ENCODE measurements around the gene FGD3. TPM values are rescaled to one million over a fixed set of nuclear protein-coding genes. Genes with fewer than 3 reads are reported as not detected.

Gene FGD3
- total RNA-seq, 1 experiment from 2014 or later = 1.8 TPM

GRCh38 chr9:93020151-93020550 is 72.8 kb downstream of the FGD3 start:
- Mint-ChIP-seq H3K27ac (no peak overlapping the region), H3K36me3 (ENCODE audit: insufficient read depth in 1 of 3, low read depth in 3 of 3) (peaks cover 0 to 4% (median 0%) of the 10 kb centered on the region in 3 experiments; a peak in 2 of 7 replicates), H3K27me3 (ENCODE audit: low read depth) (no peaks in the 10 kb centered on the region), H3K9me3 (no peaks in the 10 kb centered on the region), H3K4me1 (peaks cover 9 to 12% of the 10 kb centered on the region in 2 experiments), H3K4me3 (no peak overlapping the region)
- no peak overlapping the region for H2BK15ac ChIP-seq (ENCODE audit: low read depth, low read length)
- H2BK5ac ChIP-seq (ENCODE audit: insufficient read length, low read length) = no peak overlapping the region
- no peak overlapping the region for H3K18ac ChIP-seq (ENCODE audit: insufficient read length, low read depth, low read length)
- H3K23ac ChIP-seq (ENCODE audit: insufficient read length, low read depth, low read length) = no peak overlapping the region
- no peak overlapping the region for H4K91ac ChIP-seq (ENCODE audit: insufficient read length, low read depth, low read length)
- H4K20me1 ChIP-seq (ENCODE audit: control insufficient read depth, insufficient read depth, insufficient read length) = no peaks in the 10 kb centered on the region
- no peak overlapping the region for H2BK12ac ChIP-seq (ENCODE audit: insufficient read length, low read depth, low read length)
- no peak for TF ChIP-seq CTCF (conservative IDR thresholded peaks at IDR 0.05)
- H3K4ac ChIP-seq (ENCODE audit: low read depth, low read length) = no peak overlapping the region
- no peak overlapping the region for H3K56ac ChIP-seq (ENCODE audit: insufficient read length, low read depth, low read length)
- DNase-seq = no peak
- H3K79me1 ChIP-seq (ENCODE audit: insufficient read depth, low read depth, low read length, poor library complexity, severe bottlenecking) = no peaks in the 10 kb centered on the region
- H3K4me2 ChIP-seq (ENCODE audit: insufficient read depth, insufficient read length, low read length) = no peak overlapping the region
- H3T11ph ChIP-seq (ENCODE audit: low read length) = no peak overlapping the region
- no peaks in the 10 kb centered on the region for H3K23me2 ChIP-seq (ENCODE audit: insufficient read length, low read depth, low read length, poor library complexity, severe bottlenecking)
- WGBS (ENCODE audit: extremely low coverage, insufficient read length, low lambda C conversion rate) = no CpG with 5 or more reads among the region's 11 CpGs
- no peaks in the 10 kb centered on the region for H3K79me2 ChIP-seq (ENCODE audit: insufficient read depth, low read length)
- no peak overlapping the region for H3K9ac ChIP-seq (ENCODE audit: extremely low read depth, insufficient read length, low read length)
- H4K5ac ChIP-seq (ENCODE audit: insufficient read length, low read depth, low read length) = no peak overlapping the region
- no peak overlapping the region for H2BK120ac ChIP-seq (ENCODE audit: low read depth, low read length, poor library complexity, severe bottlenecking)
- H2AFZ ChIP-seq (ENCODE audit: low read length) = no peak overlapping the region
- no peak overlapping the region for H2BK20ac ChIP-seq (ENCODE audit: low read depth, low read length, poor library complexity, severe bottlenecking)
- H2AK5ac ChIP-seq (ENCODE audit: insufficient read length, low read length) = no peak overlapping the region
- no peaks in the 10 kb centered on the region for H3K9me3 ChIP-seq (ENCODE audit: control insufficient read depth, low read depth, low read length)
- H3K14ac ChIP-seq (ENCODE audit: insufficient read depth, low read length) = no peak overlapping the region
- H3K27ac ChIP-seq (ENCODE audit: insufficient read length, low read depth, low read length) = no peak overlapping the region
- H3K4me1 ChIP-seq (ENCODE audit: insufficient read depth, low read length) = no peaks in the 10 kb centered on the region
- H3K27me3 ChIP-seq (ENCODE audit: insufficient read depth, low read length) = no peaks in the 10 kb centered on the region
- no peak overlapping the region for H4K8ac ChIP-seq (replicated peaks; ENCODE audit: insufficient read length, low read depth, low read length)
